Measurements from ENCODE around the gene SLC25A4.

GRCh38 chr4:185165605-185166063 lies 22.6 kb downstream of the SLC25A4 start:
- TF ChIP-seq CTCF (IDR thresholded peaks at IDR 0.05) (no peak), ZFX (IDR thresholded peaks at IDR 0.05; ENCODE audit: borderline replicate concordance) (no peak)

Data from 22Rv1 (cell line).